DMS 273 treated with DMSO at 0.1 percent for 48 hours (cell line): Measurements from ENCODE around the gene SPINK5.

ENCODE experiments used
- DNase-seq: peaks from one replicate; lab custom pipeline; 2025; lab: John Stamatoyannopoulos, UW

Gene SPINK5

GRCh38 chr5:148186248-148187003 lies 122.6 kb downstream of the SPINK5 start:
- DNase-seq = no peak
